VCaP (cell line): Measurements from ENCODE around the gene TMEM191C.
"Not testable (repeated sequence)": the region's sequence is repeated elsewhere in the genome, so short reads cannot be mapped to it uniquely, and the experiment has no call there.

Experiments used
- H3K27ac ChIP-seq: fragments of 450-650 bp; 2 replicates; pipeline ENCODE4 v1.5.1; 2017

TMEM191C gene

GRCh38 chr22:21499623-21500506 is 32.7 kb downstream of the TMEM191C start:
- not testable (repeated sequence) for H3K27ac ChIP-seq

- not testable (repeated sequence) for H3K27ac ChIP-seq
These were observed 43.2 kb downstream of the TMEM191C start for GRCh38 chr22:21510397-21510796.

- H3K27ac ChIP-seq: not testable (repeated sequence)
These were observed 44.8 kb downstream of the TMEM191C start for GRCh38 chr22:21512022-21512421.

GRCh38 chr22:21514117-21514516 is 46.9 kb downstream of the TMEM191C start:
- not testable (repeated sequence) for H3K27ac ChIP-seq

- H3K27ac ChIP-seq: not testable (repeated sequence)
These were observed 48.0 kb downstream of the TMEM191C start for GRCh38 chr22:21515234-21515633.

- not testable (repeated sequence) for H3K27ac ChIP-seq
These were observed 49.3 kb downstream of the TMEM191C start for GRCh38 chr22:21516522-21516921.

GRCh38 chr22:21516970-21517764 is 50.0 kb downstream of the TMEM191C start:
- H3K27ac ChIP-seq: not testable (repeated sequence)
